GM21390 (cell line): ENCODE measurements around the gene HERC2.

ENCODE experiments used
- ATAC-seq: cut with Tn5 transposase; IDR thresholded peaks from one replicate; pipeline ENCODE4 v1.9.1; 2021; ENCODE audit not compliant: unreplicated experiment

The HERC2 gene

GRCh38 chr15:28100516-28101195 is 221.3 kb downstream of the HERC2 start:
- ATAC-seq: no peak

- no peak for ATAC-seq
Measured at GRCh38 chr15:28099555-28100140, 222.3 kb downstream of the HERC2 start.

GRCh38 chr15:28098766-28099554 is 223.0 kb downstream of the HERC2 start, which contains the start of gene OCA2:
Gene OCA2, minus strand, starts transcription at chr15:28099315. Its CDS starts 17,441 bp downstream, at chr15:28081874.
- ATAC-seq: no peak

- no peak for ATAC-seq
Measured at GRCh38 chr15:28098360-28098765, 223.6 kb downstream of the HERC2 start.

GRCh38 chr15:28097656-28098359 is 224.2 kb downstream of the HERC2 start:
- no peak for ATAC-seq

GRCh38 chr15:28096670-28097431 is 225.1 kb downstream of the HERC2 start:
- ATAC-seq: no peak

GRCh38 chr15:28096411-28096669 is 225.6 kb downstream of the HERC2 start:
- ATAC-seq: peak; percentile 6

- ATAC-seq: no peak
Measured at GRCh38 chr15:28094732-28095521, 227.1 kb downstream of the HERC2 start.

- no peak for ATAC-seq
Measured at GRCh38 chr15:28093752-28094535, 228.0 kb downstream of the HERC2 start.

GRCh38 chr15:28091313-28091712 is 230.7 kb downstream of the HERC2 start:
- ATAC-seq: no peak

- ATAC-seq: peak; percentile 99
Measured at GRCh38 chr15:28086175-28086703, 235.7 kb downstream of the HERC2 start.

- ATAC-seq: no peak
Measured at GRCh38 chr15:28085489-28086174, 236.3 kb downstream of the HERC2 start.

- no peak for ATAC-seq
Measured at GRCh38 chr15:28084547-28084946, 237.4 kb downstream of the HERC2 start.

GRCh38 chr15:28082891-28083684 is 238.9 kb downstream of the HERC2 start:
- no peak for ATAC-seq

- ATAC-seq: no peak
Measured at GRCh38 chr15:28081594-28081993, 240.4 kb downstream of the HERC2 start.

GRCh38 chr15:28080386-28080785 is 241.6 kb downstream of the HERC2 start:
- no peak for ATAC-seq

GRCh38 chr15:28079313-28079969 is 242.5 kb downstream of the HERC2 start:
- no peak for ATAC-seq
